ENCODE data around the gene PCIF1. TPM values are rescaled to one million over a fixed set of nuclear protein-coding genes. Genes with fewer than 3 reads are reported as not detected.

PCIF1 gene
- total and polyA plus RNA-seq, 4 donors, result 9.2 to 12.4 (median 11.5) TPM

DNA sequence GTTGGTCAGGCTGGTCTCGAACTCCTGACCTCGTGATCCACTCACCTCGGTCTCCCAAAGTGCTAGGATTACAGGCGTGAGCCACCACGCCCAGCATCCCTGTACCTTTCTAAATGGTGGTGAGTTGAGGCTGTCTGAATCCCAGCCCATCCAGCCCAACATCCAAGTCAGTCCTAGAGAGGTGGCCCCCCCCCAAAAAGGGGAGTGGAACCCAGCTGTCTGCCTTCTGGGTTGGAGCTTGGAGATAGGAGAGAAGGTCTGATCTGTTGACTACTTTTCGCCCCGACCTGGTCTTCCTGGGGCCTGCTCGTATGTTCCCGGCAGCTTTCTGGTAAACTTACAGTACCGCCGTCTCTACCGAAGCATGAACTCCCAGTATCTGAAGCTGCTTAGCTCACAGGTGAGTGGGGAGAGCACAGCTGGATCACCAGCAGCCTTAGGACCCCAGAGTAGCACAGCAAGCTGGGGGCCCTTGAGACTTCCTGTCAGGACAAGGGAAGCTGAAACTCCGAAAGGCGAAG is 37.8 kb upstream of the PCIF1 start:
- TF ChIP-seq, protein P1, sequence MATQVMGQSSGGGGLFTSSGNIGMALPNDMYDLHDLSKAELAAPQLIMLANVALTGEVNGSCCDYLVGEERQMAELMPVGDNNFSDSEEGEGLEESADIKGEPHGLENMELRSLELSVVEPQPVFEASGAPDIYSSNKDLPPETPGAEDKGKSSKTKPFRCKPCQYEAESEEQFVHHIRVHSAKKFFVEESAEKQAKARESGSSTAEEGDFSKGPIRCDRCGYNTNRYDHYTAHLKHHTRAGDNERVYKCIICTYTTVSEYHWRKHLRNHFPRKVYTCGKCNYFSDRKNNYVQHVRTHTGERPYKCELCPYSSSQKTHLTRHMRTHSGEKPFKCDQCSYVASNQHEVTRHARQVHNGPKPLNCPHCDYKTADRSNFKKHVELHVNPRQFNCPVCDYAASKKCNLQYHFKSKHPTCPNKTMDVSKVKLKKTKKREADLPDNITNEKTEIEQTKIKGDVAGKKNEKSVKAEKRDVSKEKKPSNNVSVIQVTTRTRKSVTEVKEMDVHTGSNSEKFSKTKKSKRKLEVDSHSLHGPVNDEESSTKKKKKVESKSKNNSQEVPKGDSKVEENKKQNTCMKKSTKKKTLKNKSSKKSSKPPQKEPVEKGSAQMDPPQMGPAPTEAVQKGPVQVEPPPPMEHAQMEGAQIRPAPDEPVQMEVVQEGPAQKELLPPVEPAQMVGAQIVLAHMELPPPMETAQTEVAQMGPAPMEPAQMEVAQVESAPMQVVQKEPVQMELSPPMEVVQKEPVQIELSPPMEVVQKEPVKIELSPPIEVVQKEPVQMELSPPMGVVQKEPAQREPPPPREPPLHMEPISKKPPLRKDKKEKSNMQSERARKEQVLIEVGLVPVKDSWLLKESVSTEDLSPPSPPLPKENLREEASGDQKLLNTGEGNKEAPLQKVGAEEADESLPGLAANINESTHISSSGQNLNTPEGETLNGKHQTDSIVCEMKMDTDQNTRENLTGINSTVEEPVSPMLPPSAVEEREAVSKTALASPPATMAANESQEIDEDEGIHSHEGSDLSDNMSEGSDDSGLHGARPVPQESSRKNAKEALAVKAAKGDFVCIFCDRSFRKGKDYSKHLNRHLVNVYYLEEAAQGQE (IDR thresholded peaks at IDR 0.05), result no peak
- TF ChIP-seq HNF4A (conservative IDR thresholded peaks at IDR 0.05) (no peak), NR2F2 (IDR thresholded peaks at IDR 0.05) (no peak), FOXA2 (IDR thresholded peaks at IDR 0.05) (no peak), FOXA1 (IDR thresholded peaks at IDR 0.05) (no peak)
- Histone ChIP-seq H3K9ac (ENCODE audit: low read depth in 1 of 2, low read length in 2 of 2) (no peak overlapping the region), H3K9me3 (ENCODE audit: control insufficient read depth in 4 of 4, low read length in 3 of 4) (no peaks in the 10 kb centered on the region), H3K4me3 (ENCODE audit: low read depth in 1 of 3, low read length in 3 of 3) (no peak overlapping the region), H3K27ac (ENCODE audit: low read depth in 1 of 2, low read length in 2 of 2) (no peak overlapping the region), H3K36me3 (ENCODE audit: control insufficient read depth in 4 of 4, insufficient read depth in 3 of 4, low read depth in 1 of 4, low read length in 3 of 4) (peaks cover 16 to 54% (median 24%) of the 10 kb centered on the region in 4 donors), H3K27me3 (ENCODE audit: control insufficient read depth in 4 of 4, insufficient read depth in 4 of 4, low read length in 3 of 4) (no peaks in the 10 kb centered on the region), H3K4me1 (ENCODE audit: control insufficient read depth in 4 of 4, insufficient read depth in 4 of 4, low read length in 3 of 4) (peaks cover 0 to 17% (median 14%) of the 10 kb centered on the region in 4 donors)
- 96% methylated on average over 14 of the region's 14 CpGs for WGBS
- DNase-seq (ENCODE audit: low spot score), result no peak

DNA sequence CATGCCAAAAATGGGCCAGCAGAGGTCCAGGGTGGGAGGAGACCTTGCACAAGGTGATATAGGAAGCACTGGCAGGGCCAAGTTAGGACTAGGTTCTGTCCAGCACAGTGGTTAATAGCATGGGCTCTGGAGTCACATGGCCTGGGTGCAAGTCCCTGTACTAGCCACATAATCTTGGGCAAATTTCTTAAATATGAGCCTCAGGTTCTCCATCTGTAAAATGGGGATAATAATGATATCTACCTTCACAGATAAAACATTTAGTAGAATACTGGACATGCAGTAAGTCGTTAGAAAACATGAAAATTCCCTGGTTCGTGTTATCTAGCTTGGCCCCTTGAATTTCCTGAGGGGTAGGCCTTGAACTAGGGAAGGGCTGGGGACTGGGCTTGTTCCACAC is 37.2 kb upstream of the PCIF1 start:
- H3K27ac ChIP-seq (ENCODE audit: low read depth in 1 of 2, low read length in 2 of 2), result no peak overlapping the region
- H3K9ac ChIP-seq (ENCODE audit: low read depth in 1 of 2, low read length in 2 of 2), result no peak overlapping the region
- TF ChIP-seq, protein P2, sequence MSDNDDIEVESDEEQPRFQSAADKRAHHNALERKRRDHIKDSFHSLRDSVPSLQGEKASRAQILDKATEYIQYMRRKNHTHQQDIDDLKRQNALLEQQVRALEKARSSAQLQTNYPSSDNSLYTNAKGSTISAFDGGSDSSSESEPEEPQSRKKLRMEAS (IDR thresholded peaks at IDR 0.05), result no peak
- TF ChIP-seq ZBTB33 (IDR thresholded peaks at IDR 0.05) (no peak), SP1 (IDR thresholded peaks at IDR 0.05) (no peak), HNF4G (IDR thresholded peaks at IDR 0.05) (no peak), YY1 (IDR thresholded peaks at IDR 0.05) (no peak), HNF4A (conservative IDR thresholded peaks at IDR 0.05) (no peak), NR2F2 (IDR thresholded peaks at IDR 0.05) (no peak), RXRA (IDR thresholded peaks at IDR 0.05) (no peak), JUND (IDR thresholded peaks at IDR 0.05) (no peak), EGR1 (IDR thresholded peaks at IDR 0.05; ENCODE audit: low read depth in 2 of 2) (no peak)
- TF ChIP-seq, protein P3, sequence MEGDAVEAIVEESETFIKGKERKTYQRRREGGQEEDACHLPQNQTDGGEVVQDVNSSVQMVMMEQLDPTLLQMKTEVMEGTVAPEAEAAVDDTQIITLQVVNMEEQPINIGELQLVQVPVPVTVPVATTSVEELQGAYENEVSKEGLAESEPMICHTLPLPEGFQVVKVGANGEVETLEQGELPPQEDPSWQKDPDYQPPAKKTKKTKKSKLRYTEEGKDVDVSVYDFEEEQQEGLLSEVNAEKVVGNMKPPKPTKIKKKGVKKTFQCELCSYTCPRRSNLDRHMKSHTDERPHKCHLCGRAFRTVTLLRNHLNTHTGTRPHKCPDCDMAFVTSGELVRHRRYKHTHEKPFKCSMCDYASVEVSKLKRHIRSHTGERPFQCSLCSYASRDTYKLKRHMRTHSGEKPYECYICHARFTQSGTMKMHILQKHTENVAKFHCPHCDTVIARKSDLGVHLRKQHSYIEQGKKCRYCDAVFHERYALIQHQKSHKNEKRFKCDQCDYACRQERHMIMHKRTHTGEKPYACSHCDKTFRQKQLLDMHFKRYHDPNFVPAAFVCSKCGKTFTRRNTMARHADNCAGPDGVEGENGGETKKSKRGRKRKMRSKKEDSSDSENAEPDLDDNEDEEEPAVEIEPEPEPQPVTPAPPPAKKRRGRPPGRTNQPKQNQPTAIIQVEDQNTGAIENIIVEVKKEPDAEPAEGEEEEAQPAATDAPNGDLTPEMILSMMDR (IDR thresholded peaks at IDR 0.05; ENCODE audit: low read depth, low read length, missing input control), result no peak
- WGBS, result 85% methylated on average over 2 of the region's 2 CpGs
- H3K4me1 ChIP-seq (ENCODE audit: control insufficient read depth in 4 of 4, insufficient read depth in 4 of 4, low read length in 3 of 4), result peaks cover 0 to 11% (median 9%) of the 10 kb centered on the region in 4 donors
- H3K4me3 ChIP-seq (ENCODE audit: low read depth in 1 of 3, low read length in 3 of 3), result no peak overlapping the region
- H3K9me3 ChIP-seq (ENCODE audit: control insufficient read depth in 4 of 4, low read length in 3 of 4), result no peaks in the 10 kb centered on the region
- no peaks in the 10 kb centered on the region for H3K27me3 ChIP-seq (ENCODE audit: control insufficient read depth in 4 of 4, insufficient read depth in 4 of 4, low read length in 3 of 4)
- H3K36me3 ChIP-seq (ENCODE audit: control insufficient read depth in 4 of 4, insufficient read depth in 3 of 4, low read depth in 1 of 4, low read length in 3 of 4), result peaks cover 16 to 54% (median 24%) of the 10 kb centered on the region in 4 donors
- DNase-seq (ENCODE audit: low spot score), result no peak
